HepG2 (cell line): ENCODE data around the gene ITGB1. TPM values are rescaled to one million over a fixed set of nuclear protein-coding genes. Genes with fewer than 3 reads are reported as not detected.
A peak's percentile ranks its signal among the peaks of the same experiment; 100 is the strongest.

ENCODE experiments used
- AGO1 ChIP-seq: fragments of 200-400 bp; formaldehyde crosslinking; IDR thresholded peaks from 2 replicates; pipeline ENCODE4 v1.6.1; 2017; ENCODE audit warnings: mild to moderate bottlenecking, low read depth, low read length, moderate library complexity; ENCODE audit not compliant: poor library complexity, severe bottlenecking
- ELF1 ChIP-seq: sonication (generic); formaldehyde crosslinking; IDR thresholded peaks from 2 replicates; pipeline ENCODE4 v1.4.0; 2020; ENCODE audit warnings: missing genetic modification reagents
- FOXK2 ChIP-seq: fragments of 450-650 bp; IDR thresholded peaks from 2 replicates; pipeline ENCODE4 v1.6.1; 2016
- HNF4A ChIP-seq: sonication (generic); formaldehyde crosslinking; IDR thresholded peaks from 2 replicates; pipeline ENCODE4 v1.4.0; 2020; ENCODE audit warnings: missing genetic modification reagents
- KDM2A ChIP-seq: sonication (generic); formaldehyde crosslinking; IDR thresholded peaks from 2 replicates; pipeline ENCODE4 v1.4.0; 2020; ENCODE audit warnings: low read depth, missing genetic modification reagents, borderline replicate concordance
- NFRKB ChIP-seq: fragments of 450-650 bp; IDR thresholded peaks from 2 replicates; pipeline ENCODE4 v1.6.1; 2017
- NPAS2 ChIP-seq: sonication (generic); formaldehyde crosslinking; IDR thresholded peaks from 2 replicates; pipeline ENCODE4 v1.8.0; 2022; ENCODE audit warnings: mild to moderate bottlenecking, missing genetic modification reagents, borderline replicate concordance
- REPIN1 ChIP-seq: sonication (generic); formaldehyde crosslinking; IDR thresholded peaks from 2 replicates; pipeline ENCODE4 v1.8.0; 2022; ENCODE audit warnings: missing genetic modification reagents, low read depth, mild to moderate bottlenecking, borderline replicate concordance
- RFX3 ChIP-seq: IDR thresholded peaks from 2 replicates; pipeline ENCODE4 v1.6.1; 2016; ENCODE audit warnings: missing biosample characterization, missing genetic modification reagents
- U2AF1 ChIP-seq: fragments of 200-400 bp; formaldehyde crosslinking; optimal IDR thresholded peaks from 2 replicates; pipeline ENCODE3; 2017; ENCODE audit warnings: mild to moderate bottlenecking, low read depth, low read length
- YEATS2 ChIP-seq: sonication (generic); formaldehyde crosslinking; IDR thresholded peaks from 2 replicates; pipeline ENCODE4 v1.4.0; 2020; ENCODE audit warnings: missing genetic modification reagents, borderline replicate concordance
- ZNF572 ChIP-seq: sonication (generic); formaldehyde crosslinking; IDR thresholded peaks from 2 replicates; pipeline ENCODE4 v1.5.1; 2020; ENCODE audit warnings: mild to moderate bottlenecking, missing genetic modification reagents
- ZNF746 ChIP-seq: sonication (generic); formaldehyde crosslinking; IDR thresholded peaks from 2 replicates; pipeline ENCODE4 v1.8.0; 2022; ENCODE audit warnings: mild to moderate bottlenecking, missing genetic modification reagents
- ZNF772 ChIP-seq: sonication (generic); formaldehyde crosslinking; IDR thresholded peaks from 2 replicates; pipeline ENCODE4 v1.5.0; 2020; ENCODE audit warnings: mild to moderate bottlenecking, missing genetic modification reagents
- ZSCAN9 ChIP-seq: IDR thresholded peaks from 2 replicates; pipeline ENCODE4 v1.6.1; 2016; ENCODE audit warnings: borderline replicate concordance
- polyA plus RNA-seq, 8 experiments: library from polyadenylated mRNA; depleted of rRNA in 3 of 8; stranded (reverse) in 7 of 8; unstranded in 1 of 8; fragments of >200 nt; fragmentation: Illumina TruSeq in 4 of 8; extraction: Trizol in 4 of 8; gene quantifications; 2 replicates each; pipeline versions ENCODE4 v1.2.1 to v1.2.3, GENCODE V29; 2011 to 2016; ENCODE audit warnings: low read depth in 4 of 8, missing spikeins in 1 of 8, mixed read lengths in 1 of 8; ENCODE audit not compliant: insufficient read depth in 1 of 8
- total RNA-seq, 5 experiments: library from RNA; depleted of rRNA; stranded (reverse); fragments of >200 nt; fragmentation: Illumina TruSeq; extraction: Trizol; gene quantifications; 2 replicates each; pipeline ENCODE4 v1.2.3, GENCODE V29; 2016; ENCODE audit warnings: low read depth in 1 of 5
- TF ChIP-seq, protein P1 (sequence below): sonication (generic); formaldehyde crosslinking; IDR thresholded peaks from 2 replicates; pipeline ENCODE4 v1.5.0; 2020; ENCODE audit warnings: missing genetic modification reagents, mild to moderate bottlenecking, borderline replicate concordance
- TF ChIP-seq, protein P2 (sequence below): fragments of 450-650 bp; IDR thresholded peaks from 2 replicates; pipeline ENCODE4 v1.6.1; 2017; ENCODE audit warnings: mild to moderate bottlenecking
- TF ChIP-seq, protein P3 (sequence below): sonication (generic); formaldehyde crosslinking; IDR thresholded peaks from 2 replicates; pipeline ENCODE4 v1.4.0; 2020; ENCODE audit warnings: missing genetic modification reagents, borderline replicate concordance
- TF ChIP-seq, protein P4 (sequence below): sonication (generic); formaldehyde crosslinking; IDR thresholded peaks from 2 replicates; pipeline ENCODE4 v1.4.0; 2020; ENCODE audit warnings: missing genetic modification reagents

Gene ITGB1
- total and polyA plus RNA-seq, 2 of the 13 experiments (the other 11 are each of a cell fraction or from before 2014, with no cell fraction given): 190 to 204 TPM

DNA sequence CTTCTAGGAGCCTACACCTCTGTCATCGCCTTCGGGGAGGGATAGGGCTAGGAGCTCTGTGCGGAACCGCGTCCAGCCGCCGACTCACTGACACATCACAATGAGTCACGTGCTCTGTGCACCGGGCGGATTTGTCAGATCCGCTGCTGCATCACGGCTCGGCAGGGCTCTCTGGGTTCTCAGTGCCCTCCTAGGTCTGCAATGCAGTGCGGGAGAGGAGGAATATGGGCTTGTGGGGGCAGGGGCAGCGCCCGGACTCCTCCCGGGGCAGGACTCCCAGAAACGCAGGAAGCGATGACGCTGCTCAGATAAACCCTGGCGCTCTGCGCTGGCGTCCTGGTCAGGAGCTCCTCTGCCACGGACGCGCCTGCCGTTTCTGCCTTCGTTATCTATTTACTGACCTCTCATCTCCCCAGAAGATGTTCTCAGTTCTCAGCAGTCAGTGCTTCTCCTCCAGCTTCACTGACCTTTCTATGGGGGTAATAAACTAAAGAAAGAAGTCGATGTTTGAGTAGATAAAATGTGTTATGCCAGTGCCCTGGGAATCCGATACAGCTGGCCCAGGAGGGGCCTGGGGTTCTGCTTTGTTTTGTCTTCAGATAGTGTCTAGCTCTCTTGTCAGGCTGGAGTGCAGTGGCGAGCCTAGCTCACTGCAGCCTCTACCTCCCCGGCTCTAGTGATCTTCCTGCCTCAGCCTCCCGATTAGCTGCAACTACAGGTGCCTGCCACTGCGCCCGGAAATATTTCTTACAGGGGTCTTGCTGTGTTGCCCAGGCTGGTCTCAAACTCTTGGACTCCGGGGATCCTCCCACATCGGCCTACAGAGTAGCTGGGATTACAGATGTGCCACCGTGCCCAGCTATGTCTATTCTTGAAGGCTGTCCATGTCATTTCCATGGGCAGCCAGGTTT is 22.8 kb upstream of the ITGB1 start (continued):
- TF ChIP-seq RFX3 (CRISPR knock-in tag) (no peak), NFRKB (no peak), ZSCAN9 (CRISPR knock-in tag) (peak; percentile 65; the same call in 1 of the 2 replicates), NPAS2 (CRISPR knock-in tag) (no peak), U2AF1 (no peak), ELF1 (CRISPR knock-in tag) (peak; percentile 56; the same call in 1 of the 2 replicates), KDM2A (CRISPR knock-in tag) (peak; percentile 77; the same call in 1 of the 2 replicates), HNF4A (CRISPR knock-in tag) (no peak; the same call in 1 of the 2 replicates), AGO1 (peak; percentile 57), ZNF746 (CRISPR knock-in tag) (no peak), YEATS2 (peak; percentile 82; the same call in 1 of the 2 replicates), REPIN1 (peak; percentile 65; the same call in 1 of the 2 replicates), ZNF772 (CRISPR knock-in tag) (no peak), ZNF572 (CRISPR knock-in tag) (no peak), FOXK2 (no peak)
- TF ChIP-seq, protein P1, sequence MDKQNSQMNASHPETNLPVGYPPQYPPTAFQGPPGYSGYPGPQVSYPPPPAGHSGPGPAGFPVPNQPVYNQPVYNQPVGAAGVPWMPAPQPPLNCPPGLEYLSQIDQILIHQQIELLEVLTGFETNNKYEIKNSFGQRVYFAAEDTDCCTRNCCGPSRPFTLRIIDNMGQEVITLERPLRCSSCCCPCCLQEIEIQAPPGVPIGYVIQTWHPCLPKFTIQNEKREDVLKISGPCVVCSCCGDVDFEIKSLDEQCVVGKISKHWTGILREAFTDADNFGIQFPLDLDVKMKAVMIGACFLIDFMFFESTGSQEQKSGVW: no peak
- TF ChIP-seq, protein P2, sequence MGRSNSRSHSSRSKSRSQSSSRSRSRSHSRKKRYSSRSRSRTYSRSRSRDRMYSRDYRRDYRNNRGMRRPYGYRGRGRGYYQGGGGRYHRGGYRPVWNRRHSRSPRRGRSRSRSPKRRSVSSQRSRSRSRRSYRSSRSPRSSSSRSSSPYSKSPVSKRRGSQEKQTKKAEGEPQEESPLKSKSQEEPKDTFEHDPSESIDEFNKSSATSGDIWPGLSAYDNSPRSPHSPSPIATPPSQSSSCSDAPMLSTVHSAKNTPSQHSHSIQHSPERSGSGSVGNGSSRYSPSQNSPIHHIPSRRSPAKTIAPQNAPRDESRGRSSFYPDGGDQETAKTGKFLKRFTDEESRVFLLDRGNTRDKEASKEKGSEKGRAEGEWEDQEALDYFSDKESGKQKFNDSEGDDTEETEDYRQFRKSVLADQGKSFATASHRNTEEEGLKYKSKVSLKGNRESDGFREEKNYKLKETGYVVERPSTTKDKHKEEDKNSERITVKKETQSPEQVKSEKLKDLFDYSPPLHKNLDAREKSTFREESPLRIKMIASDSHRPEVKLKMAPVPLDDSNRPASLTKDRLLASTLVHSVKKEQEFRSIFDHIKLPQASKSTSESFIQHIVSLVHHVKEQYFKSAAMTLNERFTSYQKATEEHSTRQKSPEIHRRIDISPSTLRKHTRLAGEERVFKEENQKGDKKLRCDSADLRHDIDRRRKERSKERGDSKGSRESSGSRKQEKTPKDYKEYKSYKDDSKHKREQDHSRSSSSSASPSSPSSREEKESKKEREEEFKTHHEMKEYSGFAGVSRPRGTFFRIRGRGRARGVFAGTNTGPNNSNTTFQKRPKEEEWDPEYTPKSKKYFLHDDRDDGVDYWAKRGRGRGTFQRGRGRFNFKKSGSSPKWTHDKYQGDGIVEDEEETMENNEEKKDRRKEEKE: no peak
- TF ChIP-seq, protein P3, sequence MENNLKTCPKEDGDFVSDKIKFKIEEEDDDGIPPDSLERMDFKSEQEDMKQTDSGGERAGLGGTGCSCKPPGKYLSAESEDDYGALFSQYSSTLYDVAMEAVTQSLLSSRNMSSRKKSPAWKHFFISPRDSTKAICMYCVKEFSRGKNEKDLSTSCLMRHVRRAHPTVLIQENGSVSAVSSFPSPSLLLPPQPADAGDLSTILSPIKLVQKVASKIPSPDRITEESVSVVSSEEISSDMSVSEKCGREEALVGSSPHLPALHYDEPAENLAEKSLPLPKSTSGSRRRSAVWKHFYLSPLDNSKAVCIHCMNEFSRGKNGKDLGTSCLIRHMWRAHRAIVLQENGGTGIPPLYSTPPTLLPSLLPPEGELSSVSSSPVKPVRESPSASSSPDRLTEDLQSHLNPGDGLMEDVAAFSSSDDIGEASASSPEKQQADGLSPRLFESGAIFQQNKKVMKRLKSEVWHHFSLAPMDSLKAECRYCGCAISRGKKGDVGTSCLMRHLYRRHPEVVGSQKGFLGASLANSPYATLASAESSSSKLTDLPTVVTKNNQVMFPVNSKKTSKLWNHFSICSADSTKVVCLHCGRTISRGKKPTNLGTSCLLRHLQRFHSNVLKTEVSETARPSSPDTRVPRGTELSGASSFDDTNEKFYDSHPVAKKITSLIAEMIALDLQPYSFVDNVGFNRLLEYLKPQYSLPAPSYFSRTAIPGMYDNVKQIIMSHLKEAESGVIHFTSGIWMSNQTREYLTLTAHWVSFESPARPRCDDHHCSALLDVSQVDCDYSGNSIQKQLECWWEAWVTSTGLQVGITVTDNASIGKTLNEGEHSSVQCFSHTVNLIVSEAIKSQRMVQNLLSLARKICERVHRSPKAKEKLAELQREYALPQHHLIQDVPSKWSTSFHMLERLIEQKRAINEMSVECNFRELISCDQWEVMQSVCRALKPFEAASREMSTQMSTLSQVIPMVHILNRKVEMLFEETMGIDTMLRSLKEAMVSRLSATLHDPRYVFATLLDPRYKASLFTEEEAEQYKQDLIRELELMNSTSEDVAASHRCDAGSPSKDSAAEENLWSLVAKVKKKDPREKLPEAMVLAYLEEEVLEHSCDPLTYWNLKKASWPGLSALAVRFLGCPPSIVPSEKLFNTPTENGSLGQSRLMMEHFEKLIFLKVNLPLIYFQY: 0 out of 2 replicates have a peak, but pooled peaks have one; percentile 72
- TF ChIP-seq, protein P4, sequence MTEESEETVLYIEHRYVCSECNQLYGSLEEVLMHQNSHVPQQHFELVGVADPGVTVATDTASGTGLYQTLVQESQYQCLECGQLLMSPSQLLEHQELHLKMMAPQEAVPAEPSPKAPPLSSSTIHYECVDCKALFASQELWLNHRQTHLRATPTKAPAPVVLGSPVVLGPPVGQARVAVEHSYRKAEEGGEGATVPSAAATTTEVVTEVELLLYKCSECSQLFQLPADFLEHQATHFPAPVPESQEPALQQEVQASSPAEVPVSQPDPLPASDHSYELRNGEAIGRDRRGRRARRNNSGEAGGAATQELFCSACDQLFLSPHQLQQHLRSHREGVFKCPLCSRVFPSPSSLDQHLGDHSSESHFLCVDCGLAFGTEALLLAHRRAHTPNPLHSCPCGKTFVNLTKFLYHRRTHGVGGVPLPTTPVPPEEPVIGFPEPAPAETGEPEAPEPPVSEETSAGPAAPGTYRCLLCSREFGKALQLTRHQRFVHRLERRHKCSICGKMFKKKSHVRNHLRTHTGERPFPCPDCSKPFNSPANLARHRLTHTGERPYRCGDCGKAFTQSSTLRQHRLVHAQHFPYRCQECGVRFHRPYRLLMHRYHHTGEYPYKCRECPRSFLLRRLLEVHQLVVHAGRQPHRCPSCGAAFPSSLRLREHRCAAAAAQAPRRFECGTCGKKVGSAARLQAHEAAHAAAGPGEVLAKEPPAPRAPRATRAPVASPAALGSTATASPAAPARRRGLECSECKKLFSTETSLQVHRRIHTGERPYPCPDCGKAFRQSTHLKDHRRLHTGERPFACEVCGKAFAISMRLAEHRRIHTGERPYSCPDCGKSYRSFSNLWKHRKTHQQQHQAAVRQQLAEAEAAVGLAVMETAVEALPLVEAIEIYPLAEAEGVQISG (CRISPR knock-in tag): peak; percentile 78
